ENCODE data around the gene SBF2. TPM values are rescaled to one million over a fixed set of nuclear protein-coding genes. Genes with fewer than 3 reads are reported as not detected.

SBF2 gene
- total RNA-seq, 1 experiment from 2014 or later: 30.2 TPM

DNA sequence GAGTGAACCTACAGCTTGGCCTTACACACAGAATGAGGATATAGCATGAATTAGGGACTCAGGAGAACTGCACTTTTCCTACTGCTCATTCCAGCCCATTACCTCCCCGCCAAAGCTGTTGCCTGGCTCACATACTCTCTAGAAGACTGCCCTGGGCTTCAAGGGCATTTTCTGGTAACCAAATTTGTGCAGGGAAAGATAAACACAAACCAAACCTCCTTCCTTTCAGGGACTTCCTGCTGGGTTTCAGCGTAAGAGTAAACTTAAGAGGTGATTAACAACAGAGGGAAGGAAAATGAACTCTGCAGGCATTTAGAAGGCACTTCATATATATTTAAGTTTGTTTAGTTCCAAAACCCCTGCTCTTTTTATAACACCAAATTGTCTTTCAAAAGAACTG lies 435.2 kb downstream of the SBF2 start:
- DNase-seq: no peak
- Histone ChIP-seq H3K4me1 (ENCODE audit: insufficient read depth, low read length) (peaks cover 12% of the 10 kb centered on the region), H3K27me3 (ENCODE audit: insufficient read depth, low read length) (no peaks in the 10 kb centered on the region), H3K56ac (ENCODE audit: insufficient read length, low read depth, low read length) (no peak overlapping the region), H2AFZ (ENCODE audit: low read length) (no peak overlapping the region), H2BK120ac (ENCODE audit: low read depth, low read length, poor library complexity, severe bottlenecking) (no peak overlapping the region), H3K18ac (ENCODE audit: insufficient read length, low read depth, low read length) (no peak overlapping the region), H3K4ac (ENCODE audit: low read depth, low read length) (no peak overlapping the region), H4K20me1 (ENCODE audit: control insufficient read depth, insufficient read depth, insufficient read length) (no peaks in the 10 kb centered on the region), H2BK12ac (ENCODE audit: insufficient read length, low read depth, low read length) (no peak overlapping the region), H3K9ac (ENCODE audit: extremely low read depth, insufficient read length, low read length) (no peak overlapping the region), H2BK20ac (ENCODE audit: low read depth, low read length, poor library complexity, severe bottlenecking) (no peak overlapping the region), H2BK15ac (ENCODE audit: low read depth, low read length) (no peak overlapping the region), H3K79me1 (ENCODE audit: insufficient read depth, low read depth, low read length, poor library complexity, severe bottlenecking) (no peaks in the 10 kb centered on the region), H3K27ac (ENCODE audit: insufficient read length, low read depth, low read length) (no peak overlapping the region), H3K79me2 (ENCODE audit: insufficient read depth, low read length) (no peaks in the 10 kb centered on the region), H4K5ac (ENCODE audit: insufficient read length, low read depth, low read length) (no peak overlapping the region), H2AK5ac (ENCODE audit: insufficient read length, low read length) (no peak overlapping the region), H2BK5ac (ENCODE audit: insufficient read length, low read length) (no peak overlapping the region), H3K4me2 (ENCODE audit: insufficient read depth, insufficient read length, low read length) (no peak overlapping the region), H4K91ac (ENCODE audit: insufficient read length, low read depth, low read length) (no peak overlapping the region), H3K14ac (ENCODE audit: insufficient read depth, low read length) (no peak overlapping the region), H3K23ac (ENCODE audit: insufficient read length, low read depth, low read length) (no peak overlapping the region), H3T11ph (ENCODE audit: low read length) (no peak overlapping the region), H3K23me2 (ENCODE audit: insufficient read length, low read depth, low read length, poor library complexity, severe bottlenecking) (no peaks in the 10 kb centered on the region), H4K8ac (replicated peaks; ENCODE audit: insufficient read length, low read depth, low read length) (no peak overlapping the region), H3K9me3 (ENCODE audit: control insufficient read depth, low read depth, low read length) (no peaks in the 10 kb centered on the region)
- Mint-ChIP-seq H3K4me1 (peaks cover 34 to 38% of the 10 kb centered on the region in 2 experiments), H3K36me3 (ENCODE audit: insufficient read depth in 1 of 3, low read depth in 3 of 3) (no peaks in the 10 kb centered on the region), H3K9me3 (no peaks in the 10 kb centered on the region), H3K27me3 (ENCODE audit: low read depth) (no peaks in the 10 kb centered on the region), H3K4me3 (no peak overlapping the region), H3K27ac (peak overlapping the region in 2 of 3 experiments; percentile 4 to 84; a peak in 2 of 7 replicates)
- TF ChIP-seq, protein P1, sequence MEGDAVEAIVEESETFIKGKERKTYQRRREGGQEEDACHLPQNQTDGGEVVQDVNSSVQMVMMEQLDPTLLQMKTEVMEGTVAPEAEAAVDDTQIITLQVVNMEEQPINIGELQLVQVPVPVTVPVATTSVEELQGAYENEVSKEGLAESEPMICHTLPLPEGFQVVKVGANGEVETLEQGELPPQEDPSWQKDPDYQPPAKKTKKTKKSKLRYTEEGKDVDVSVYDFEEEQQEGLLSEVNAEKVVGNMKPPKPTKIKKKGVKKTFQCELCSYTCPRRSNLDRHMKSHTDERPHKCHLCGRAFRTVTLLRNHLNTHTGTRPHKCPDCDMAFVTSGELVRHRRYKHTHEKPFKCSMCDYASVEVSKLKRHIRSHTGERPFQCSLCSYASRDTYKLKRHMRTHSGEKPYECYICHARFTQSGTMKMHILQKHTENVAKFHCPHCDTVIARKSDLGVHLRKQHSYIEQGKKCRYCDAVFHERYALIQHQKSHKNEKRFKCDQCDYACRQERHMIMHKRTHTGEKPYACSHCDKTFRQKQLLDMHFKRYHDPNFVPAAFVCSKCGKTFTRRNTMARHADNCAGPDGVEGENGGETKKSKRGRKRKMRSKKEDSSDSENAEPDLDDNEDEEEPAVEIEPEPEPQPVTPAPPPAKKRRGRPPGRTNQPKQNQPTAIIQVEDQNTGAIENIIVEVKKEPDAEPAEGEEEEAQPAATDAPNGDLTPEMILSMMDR (conservative IDR thresholded peaks at IDR 0.05): no peak
- no CpG with 5 or more reads among the region's 2 CpGs for WGBS (ENCODE audit: extremely low coverage, insufficient read length, low lambda C conversion rate)

Measured in H9 (cell line).